Measurements from ENCODE around the gene UBL7.

GRCh38 chr15:74497584-74497983 lies 36.6 kb upstream of the UBL7 start:
- no peak for TF ChIP-seq CTCF (IDR thresholded peaks at IDR 0.05)
- TF ChIP-seq EZH2 (IDR thresholded peaks at IDR 0.05; ENCODE audit: borderline replicate concordance, insufficient read depth, low read depth, low read length, poor library complexity, severe bottlenecking): no peak

Data from B cell (primary cell).